CD8-positive, alpha-beta memory T cell (primary cell): ENCODE data around the gene SLX4. TPM values are rescaled to one million over a fixed set of nuclear protein-coding genes. Genes with fewer than 3 reads are reported as not detected.

Experiments
- CTCF ChIA-PET: fragments of 350-600 bp; sonication (Branson Sonifier 250); formaldehyde crosslinking; loops from one replicate; lab custom pipeline; 2021; ENCODE audit warnings: antibody characterized with exemption; lab: Charles Lee
- POLR2A ChIA-PET: fragments of 350-600 bp; sonication (Branson Sonifier 250); formaldehyde crosslinking; loops from one replicate; lab custom pipeline; 2021; ENCODE audit warnings: antibody characterized with exemption; lab: Charles Lee
- DNase-seq, 5 donors: peaks; one replicate each; pipeline versions ENCODE4 v3.0.0 to v3.0.0-alpha.2; 2020 to 2022; ENCODE audit warnings: mixed read lengths in 1 of 5
- H3K27ac ChIP-seq: one replicate; pipeline ENCODE4 v1.7.0; 2013; ENCODE audit warnings: low read depth, mild to moderate bottlenecking, low read length, moderate library complexity
- H3K27me3 ChIP-seq: 2 replicates; pipeline ENCODE4 v1.7.0; 2013; ENCODE audit warnings: low read length, mild to moderate bottlenecking; ENCODE audit not compliant: insufficient read depth, poor library complexity, severe bottlenecking
- H3K36me3 ChIP-seq: 2 replicates; pipeline ENCODE4 v1.7.0; 2013; ENCODE audit warnings: mild to moderate bottlenecking, low read length, moderate library complexity; ENCODE audit not compliant: insufficient read depth
- H3K4me1 ChIP-seq: 2 replicates; pipeline ENCODE4 v1.7.0; 2013; ENCODE audit warnings: mild to moderate bottlenecking, low read length, moderate library complexity; ENCODE audit not compliant: insufficient read depth
- H3K4me3 ChIP-seq: 2 replicates; pipeline ENCODE4 v1.7.0; 2013; ENCODE audit warnings: mild to moderate bottlenecking, low read length
- H3K9me3 ChIP-seq: 2 replicates; pipeline ENCODE4 v1.7.0; 2013; ENCODE audit warnings: mild to moderate bottlenecking, low read length
- H3K27ac Mint-ChIP-seq, 8 donors: one replicate each; pipeline ENCODE4 v1.8.0; 2020 to 2021; ENCODE audit warnings: mixed read lengths in 8 of 8, mild to moderate bottlenecking in 6 of 8, inconsistent platforms in 3 of 8, moderate library complexity in 3 of 8
- H3K27me3 Mint-ChIP-seq, 2 donors: one replicate each; pipeline ENCODE4 v1.8.0; 2020 to 2021; ENCODE audit warnings: mixed read lengths in 2 of 2, mild to moderate bottlenecking in 1 of 2, moderate library complexity in 1 of 2
- H3K36me3 Mint-ChIP-seq, 3 donors: one replicate each; pipeline ENCODE4 v1.8.0; 2020 to 2021; ENCODE audit warnings: mixed read lengths in 3 of 3, inconsistent platforms in 1 of 3, mild to moderate bottlenecking in 1 of 3
- H3K4me1 Mint-ChIP-seq, 3 donors: one replicate each; pipeline ENCODE4 v1.8.0; 2020 to 2021; ENCODE audit warnings: mixed read lengths in 3 of 3, inconsistent platforms in 1 of 3, mild to moderate bottlenecking in 1 of 3
- H3K4me3 Mint-ChIP-seq, 7 donors: one replicate each; pipeline ENCODE4 v1.8.0; 2020 to 2021; ENCODE audit warnings: mixed read lengths in 7 of 7, mild to moderate bottlenecking in 6 of 7, moderate library complexity in 4 of 7, inconsistent platforms in 2 of 7
- H3K9me3 Mint-ChIP-seq, 5 donors: one replicate each; pipeline ENCODE4 v1.8.0; 2020 to 2022; ENCODE audit warnings: mixed read lengths in 5 of 5, mild to moderate bottlenecking in 3 of 5, moderate library complexity in 2 of 5, inconsistent platforms in 1 of 5
- polyA plus RNA-seq: library from polyadenylated mRNA; unstranded; fragments of 300-500 nt; fragmentation: Illumina TruSeq; gene quantifications from one replicate; pipeline ENCODE4 v1.2.3, GENCODE V29; 2021
- total RNA-seq, 2 experiments: library from RNA; stranded (reverse); gene quantifications; one replicate each; pipeline ENCODE4 v1.2.3, GENCODE V29; 2021

Gene SLX4
- total and polyA plus RNA-seq, 3 experiments from 2014 or later = 0.63 to 11.7 (median 11.6) TPM

- no peaks in the 10 kb centered on the region for H3K4me1 ChIP-seq
- H3K4me3 ChIP-seq = no peak overlapping the region
- H3K27me3 ChIP-seq = no peaks in the 10 kb centered on the region
- DNase-seq = no peak
- ChIA-PET POLR2A (no interaction called here), CTCF (no interaction called here)
- Mint-ChIP-seq H3K27ac (no peak overlapping the region), H3K36me3 (peaks cover 5 to 42% (median 13%) of the 10 kb centered on the region in 3 donors), H3K9me3 (no peaks in the 10 kb centered on the region), H3K4me1 (no peaks in the 10 kb centered on the region), H3K4me3 (no peak overlapping the region), H3K27me3 (no peaks in the 10 kb centered on the region)
- no peaks in the 10 kb centered on the region for H3K9me3 ChIP-seq
- H3K36me3 ChIP-seq = peaks cover 6% of the 10 kb centered on the region
- no peak overlapping the region for H3K27ac ChIP-seq
These were observed 11.5 kb downstream of the SLX4 start for GRCh38 chr16:3599922-3600321.

- H3K36me3 Mint-ChIP-seq = peaks cover 5 to 39% (median 13%) of the 10 kb centered on the region in 3 donors
- peaks cover 6% of the 10 kb centered on the region for H3K36me3 ChIP-seq
- no peak overlapping the region for H3K4me3 Mint-ChIP-seq
- H3K4me1 ChIP-seq = no peaks in the 10 kb centered on the region
- H3K9me3 ChIP-seq = no peaks in the 10 kb centered on the region
- POLR2A ChIA-PET = no interaction called here
- no peaks in the 10 kb centered on the region for H3K4me1 Mint-ChIP-seq
- CTCF ChIA-PET = no interaction called here
- H3K9me3 Mint-ChIP-seq = no peaks in the 10 kb centered on the region
- H3K27me3 ChIP-seq = no peaks in the 10 kb centered on the region
- DNase-seq = no peak
- H3K27ac ChIP-seq = no peak overlapping the region
- no peak overlapping the region for H3K27ac Mint-ChIP-seq
- H3K4me3 ChIP-seq = no peak overlapping the region
- H3K27me3 Mint-ChIP-seq = no peaks in the 10 kb centered on the region
These were observed 12.3 kb downstream of the SLX4 start for GRCh38 chr16:3599121-3599520.

DNA sequence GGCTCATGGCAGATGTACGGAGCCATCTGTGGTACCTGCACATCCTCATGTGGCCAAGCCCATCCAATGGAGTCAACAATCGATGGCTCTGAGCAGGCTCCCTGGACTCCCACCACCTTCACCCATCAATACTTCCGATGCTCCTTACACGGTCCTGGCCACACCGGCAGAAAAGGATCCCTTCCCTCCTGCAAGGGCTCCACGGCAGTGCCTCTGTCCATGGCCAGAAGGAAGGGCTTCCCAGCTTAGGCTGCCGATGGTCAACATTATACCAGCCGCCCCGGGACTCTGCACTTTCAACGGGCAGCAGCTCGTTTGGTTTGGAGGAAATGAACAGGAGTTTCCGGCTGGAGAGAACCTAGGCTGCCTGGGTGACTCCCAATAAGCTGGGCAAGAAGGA is 13.2 kb downstream of the SLX4 start:
- POLR2A ChIA-PET = no interaction called here
- H3K4me1 Mint-ChIP-seq = no peaks in the 10 kb centered on the region
- Histone ChIP-seq H3K27ac (no peak overlapping the region), H3K4me3 (no peak overlapping the region), H3K9me3 (no peaks in the 10 kb centered on the region), H3K4me1 (no peaks in the 10 kb centered on the region), H3K27me3 (no peaks in the 10 kb centered on the region), H3K36me3 (peaks cover 6% of the 10 kb centered on the region)
- H3K27me3 Mint-ChIP-seq = no peaks in the 10 kb centered on the region
- H3K4me3 Mint-ChIP-seq = no peak overlapping the region
- no peaks in the 10 kb centered on the region for H3K9me3 Mint-ChIP-seq
- no peak overlapping the region for H3K27ac Mint-ChIP-seq
- H3K36me3 Mint-ChIP-seq = peaks cover under 1 to 32% (median 8%) of the 10 kb centered on the region in 3 donors
- CTCF ChIA-PET = no interaction called here
- no peak for DNase-seq

GRCh38 chr16:3597676-3598075 is 13.7 kb downstream of the SLX4 start:
- no peak for DNase-seq
- H3K36me3 ChIP-seq = peaks cover 6% of the 10 kb centered on the region
- H3K9me3 ChIP-seq = no peaks in the 10 kb centered on the region
- no peak overlapping the region for H3K27ac ChIP-seq
- H3K4me1 Mint-ChIP-seq = no peaks in the 10 kb centered on the region
- H3K27me3 ChIP-seq = no peaks in the 10 kb centered on the region
- no peaks in the 10 kb centered on the region for H3K9me3 Mint-ChIP-seq
- no peaks in the 10 kb centered on the region for H3K4me1 ChIP-seq
- peaks cover 0 to 27% (median 8%) of the 10 kb centered on the region in 3 donors for H3K36me3 Mint-ChIP-seq
- no peak overlapping the region for H3K4me3 Mint-ChIP-seq
- CTCF ChIA-PET = no interaction called here
- POLR2A ChIA-PET = no interaction called here
- H3K27me3 Mint-ChIP-seq = no peaks in the 10 kb centered on the region
- H3K27ac Mint-ChIP-seq = no peak overlapping the region
- no peak overlapping the region for H3K4me3 ChIP-seq

GRCh38 chr16:3597226-3597625 is 14.2 kb downstream of the SLX4 start:
- Histone ChIP-seq H3K27ac (no peak overlapping the region), H3K4me3 (no peak overlapping the region), H3K9me3 (no peaks in the 10 kb centered on the region), H3K4me1 (no peaks in the 10 kb centered on the region), H3K27me3 (no peaks in the 10 kb centered on the region), H3K36me3 (peaks cover 6% of the 10 kb centered on the region)
- Mint-ChIP-seq H3K27ac (no peak overlapping the region), H3K27me3 (no peaks in the 10 kb centered on the region), H3K4me3 (no peak overlapping the region), H3K9me3 (no peaks in the 10 kb centered on the region), H3K4me1 (no peaks in the 10 kb centered on the region), H3K36me3 (peaks cover 0 to 28% (median 8%) of the 10 kb centered on the region in 3 donors)
- ChIA-PET CTCF (no interaction called here), POLR2A (no interaction called here)
- no peak for DNase-seq

DNA sequence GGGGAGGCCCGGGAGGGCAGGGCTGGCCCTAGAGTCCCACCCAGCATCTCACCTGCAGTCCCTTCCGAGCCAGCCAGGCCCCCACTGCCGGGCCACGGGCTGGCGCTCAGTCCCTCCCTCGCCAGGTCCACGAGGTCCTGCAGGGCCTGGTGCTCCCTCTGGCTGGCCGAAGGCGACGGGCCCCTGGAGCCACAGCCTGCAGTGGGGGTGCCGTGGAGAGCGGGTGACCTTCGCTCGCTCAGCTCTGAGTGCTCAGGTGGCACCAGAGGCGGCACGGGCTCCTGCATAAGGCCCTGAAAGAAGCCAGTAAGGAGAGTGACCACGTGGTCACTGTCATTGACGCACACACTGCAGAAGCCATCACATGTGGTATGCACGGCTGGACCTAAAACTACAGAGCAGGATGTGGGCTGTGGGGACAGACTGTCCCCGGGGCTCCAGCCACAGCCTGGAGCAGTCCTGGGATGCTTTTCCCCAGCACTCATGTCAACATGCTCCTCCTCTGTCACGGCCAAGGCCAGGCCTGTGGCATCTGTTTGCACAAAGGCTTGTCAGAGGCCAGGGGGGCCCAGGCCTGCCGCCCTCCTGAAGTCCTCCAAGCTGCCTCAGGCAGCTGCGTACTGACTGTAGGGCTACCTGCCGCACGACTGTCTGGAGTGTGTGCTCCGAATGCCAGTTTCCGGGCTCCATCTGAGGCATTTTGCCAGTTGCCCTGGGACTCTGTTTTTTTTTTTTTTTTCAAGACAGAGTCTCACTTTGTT is 15.1 kb downstream of the SLX4 start:
- CTCF ChIA-PET = no interaction called here
- Mint-ChIP-seq H3K27ac (no peak overlapping the region), H3K4me3 (no peak overlapping the region), H3K4me1 (no peaks in the 10 kb centered on the region), H3K9me3 (no peaks in the 10 kb centered on the region), H3K36me3 (peaks cover 0 to 23% (median 3%) of the 10 kb centered on the region in 3 donors), H3K27me3 (no peaks in the 10 kb centered on the region)
- Histone ChIP-seq H3K27me3 (no peaks in the 10 kb centered on the region), H3K9me3 (no peaks in the 10 kb centered on the region), H3K4me3 (no peak overlapping the region), H3K4me1 (no peaks in the 10 kb centered on the region), H3K36me3 (no peaks in the 10 kb centered on the region), H3K27ac (no peak overlapping the region)
- POLR2A ChIA-PET = no interaction called here
- no peak for DNase-seq

GRCh38 chr16:3595521-3596021 is 15.8 kb downstream of the SLX4 start:
- ChIA-PET POLR2A (no interaction called here), CTCF (no interaction called here)
- H3K36me3 ChIP-seq = no peaks in the 10 kb centered on the region
- Mint-ChIP-seq H3K27ac (peak overlapping the region in 1 of 8 donors; percentile 84), H3K36me3 (peaks cover 3 to 25% (median 5%) of the 10 kb centered on the region in 3 donors), H3K4me3 (no peak overlapping the region), H3K27me3 (no peaks in the 10 kb centered on the region), H3K4me1 (no peaks in the 10 kb centered on the region), H3K9me3 (no peaks in the 10 kb centered on the region)
- DNase-seq = no peak
- H3K27ac ChIP-seq = no peak overlapping the region
- H3K27me3 ChIP-seq = no peaks in the 10 kb centered on the region
- no peaks in the 10 kb centered on the region for H3K9me3 ChIP-seq
- no peak overlapping the region for H3K4me3 ChIP-seq
- no peaks in the 10 kb centered on the region for H3K4me1 ChIP-seq

- no peak for DNase-seq
- H3K9me3 ChIP-seq = no peaks in the 10 kb centered on the region
- no peak overlapping the region for H3K27ac ChIP-seq
- H3K4me3 ChIP-seq = no peak overlapping the region
- Mint-ChIP-seq H3K4me1 (no peaks in the 10 kb centered on the region), H3K36me3 (peaks cover 5 to 29% (median 5%) of the 10 kb centered on the region in 3 donors), H3K9me3 (no peaks in the 10 kb centered on the region), H3K4me3 (no peak overlapping the region), H3K27ac (no peak overlapping the region), H3K27me3 (no peaks in the 10 kb centered on the region)
- H3K4me1 ChIP-seq = no peaks in the 10 kb centered on the region
- H3K36me3 ChIP-seq = no peaks in the 10 kb centered on the region
- H3K27me3 ChIP-seq = no peaks in the 10 kb centered on the region
- POLR2A ChIA-PET = no interaction called here
- CTCF ChIA-PET = no interaction called here
These were observed 16.3 kb downstream of the SLX4 start for GRCh38 chr16:3595110-3595486.
